NCI-H2081 (cell line): ENCODE measurements around the gene ANKIB1.
"Not testable (repeated sequence)": the region's sequence is repeated elsewhere in the genome, so short reads cannot be mapped to it uniquely, and the experiment has no call there.

Experiments used
- DNase-seq, 2 experiments: peaks; one replicate each; lab custom pipeline; 2025; lab: John Stamatoyannopoulos, UW

Gene ANKIB1

DNA sequence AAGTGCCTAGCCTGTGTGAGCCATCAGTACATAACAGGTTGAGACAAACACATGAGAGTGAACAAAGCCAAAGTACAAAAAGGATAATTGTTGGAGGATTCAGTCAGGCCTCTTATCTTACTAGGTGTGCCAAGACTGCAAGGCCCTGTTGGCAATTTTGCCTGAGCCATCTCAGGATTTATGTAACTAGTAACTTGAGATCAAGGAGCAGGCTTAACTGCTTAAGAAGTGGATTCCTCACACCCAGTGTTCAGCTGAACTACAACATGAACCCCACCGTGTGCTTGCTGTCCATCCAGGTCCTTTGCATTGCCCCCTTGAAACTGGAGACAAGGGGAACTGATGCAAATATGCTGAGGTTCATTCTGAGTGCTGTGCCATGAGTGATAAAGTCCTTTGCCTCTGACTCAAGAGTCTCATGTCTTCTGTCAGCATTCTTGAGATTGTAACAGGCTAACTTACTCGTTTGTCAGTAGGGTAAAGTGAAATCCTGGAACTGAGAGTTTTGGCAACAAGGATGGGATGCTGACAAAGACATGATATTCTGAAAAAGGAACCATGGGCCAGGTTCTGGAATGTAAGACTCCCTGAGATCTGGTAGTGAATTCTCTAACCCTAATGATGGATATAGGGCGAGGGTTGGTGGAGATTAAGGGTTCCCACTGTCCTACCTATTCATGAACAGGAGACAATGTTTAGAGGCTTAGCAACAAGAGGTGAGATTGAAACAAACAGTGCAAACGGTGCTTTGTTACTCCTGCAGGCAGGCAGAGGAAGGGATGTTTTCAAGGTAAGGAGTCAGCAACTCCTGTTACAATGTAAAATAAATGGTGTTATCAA is 157.4 kb downstream of the ANKIB1 start:
- no peak for DNase-seq

DNA sequence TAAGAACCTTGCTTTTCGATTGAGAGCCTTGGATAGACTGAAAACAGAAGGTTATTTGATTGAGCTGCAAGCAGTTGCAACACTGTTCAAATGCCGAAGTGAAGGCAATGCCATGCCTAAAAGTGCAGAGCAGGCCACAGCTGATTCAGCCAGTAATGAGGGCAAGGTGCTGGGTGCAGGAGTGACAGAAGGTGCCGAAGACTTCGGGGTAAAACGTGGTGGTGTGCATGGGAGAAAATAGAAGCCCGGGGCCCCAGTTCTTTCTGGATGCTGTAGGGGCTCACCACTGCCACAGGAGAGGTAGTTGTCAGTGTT is 157.9 kb downstream of the ANKIB1 start:
- DNase-seq = no peak

DNA sequence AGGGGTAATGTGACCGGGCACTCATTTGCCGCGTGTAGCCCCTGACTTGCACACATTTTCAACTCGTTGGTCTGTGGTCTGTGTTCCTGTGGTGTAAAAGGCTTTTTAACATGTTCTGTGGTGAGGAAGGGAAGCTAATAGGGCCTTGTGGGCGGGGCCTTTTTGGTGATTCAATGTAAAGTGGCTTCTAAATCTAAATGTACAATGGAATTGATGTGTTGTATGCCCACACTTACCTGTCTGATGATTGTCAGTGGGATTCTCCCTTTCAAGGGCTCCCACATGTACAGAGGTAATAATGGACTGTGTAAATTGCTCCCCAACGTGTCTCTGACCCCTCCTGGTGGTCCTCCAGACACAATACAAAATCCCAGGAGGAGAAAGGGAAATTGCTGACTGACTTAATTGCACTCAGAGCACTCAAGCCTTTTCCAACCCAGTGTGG is 158.4 kb downstream of the ANKIB1 start:
- no peak for DNase-seq

DNA sequence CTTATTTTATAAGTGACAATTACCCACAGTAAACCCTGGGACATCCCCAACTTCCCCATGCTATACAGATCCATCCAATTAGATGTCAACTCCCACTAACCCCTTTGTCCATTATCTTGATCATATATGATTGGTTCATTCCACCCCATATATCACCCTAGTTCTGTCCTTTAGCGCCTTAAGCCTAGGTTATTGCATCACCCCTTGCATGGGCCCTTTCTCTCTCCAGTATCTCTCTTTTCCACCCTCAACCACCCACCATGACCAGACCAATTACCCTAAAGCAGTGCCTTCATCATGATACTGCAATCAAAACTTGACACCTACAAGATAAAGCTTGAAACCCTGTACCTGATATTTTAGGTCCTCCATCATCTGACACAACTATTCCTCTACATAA is 163.6 kb downstream of the ANKIB1 start:
- DNase-seq = no peak

DNA sequence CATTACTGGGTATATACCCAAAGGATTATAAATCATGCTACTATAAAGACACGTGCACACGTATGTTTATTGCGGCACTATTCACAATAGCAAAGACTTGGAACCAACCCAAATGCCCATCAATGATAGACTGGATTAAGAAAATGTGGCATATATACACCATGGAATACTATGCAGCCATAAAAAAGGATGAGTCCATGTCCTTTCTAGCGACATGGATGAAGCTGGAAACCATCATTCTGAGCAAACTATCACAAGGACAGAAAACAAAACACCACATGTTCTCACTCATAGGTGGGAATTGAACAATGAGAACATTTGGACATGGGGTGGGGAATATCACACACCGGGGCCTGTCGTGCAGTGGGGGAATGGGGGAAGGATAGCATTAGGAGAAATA is 164.4 kb downstream of the ANKIB1 start:
- not testable (repeated sequence) for DNase-seq

DNA sequence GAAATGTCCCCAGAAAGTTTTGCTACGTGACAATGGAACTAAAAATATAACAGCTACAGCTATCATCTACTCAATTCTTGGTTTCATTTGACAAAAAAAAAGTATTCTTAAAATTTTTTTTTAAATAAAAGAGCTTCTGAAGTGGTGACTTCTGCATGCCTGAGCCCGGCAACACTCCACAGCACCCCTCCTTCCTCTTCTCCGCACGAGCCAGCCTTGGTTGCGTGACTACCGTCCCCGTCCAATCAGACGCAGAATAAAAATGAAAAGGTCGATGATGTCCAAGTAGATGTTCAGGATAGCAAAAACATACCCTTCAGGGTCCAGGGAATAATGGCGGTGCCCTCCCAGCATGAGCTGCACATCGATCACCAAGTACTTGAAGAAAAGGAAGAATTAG is 167.0 kb downstream of the ANKIB1 start:
- DNase-seq = no peak

DNA sequence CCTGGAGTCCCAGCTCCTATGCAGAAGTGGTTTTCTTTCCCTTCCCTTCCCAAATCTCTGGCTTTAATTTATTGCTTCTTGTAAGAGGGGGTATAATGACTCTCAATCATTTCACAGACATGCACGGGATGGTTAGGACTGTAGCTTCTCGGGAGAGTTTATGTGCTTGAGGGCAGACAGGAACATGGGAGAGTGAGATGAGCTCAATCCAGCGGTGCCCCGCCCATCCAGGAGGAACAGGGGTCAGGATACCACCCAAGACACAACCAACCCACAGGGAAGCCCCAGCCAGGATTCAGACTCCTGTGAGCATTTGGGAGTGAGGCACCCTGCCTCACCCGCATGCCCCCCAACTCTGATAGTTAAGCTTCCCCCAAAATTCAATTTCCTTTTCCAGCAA is 167.8 kb downstream of the ANKIB1 start:
- no peak for DNase-seq

DNA sequence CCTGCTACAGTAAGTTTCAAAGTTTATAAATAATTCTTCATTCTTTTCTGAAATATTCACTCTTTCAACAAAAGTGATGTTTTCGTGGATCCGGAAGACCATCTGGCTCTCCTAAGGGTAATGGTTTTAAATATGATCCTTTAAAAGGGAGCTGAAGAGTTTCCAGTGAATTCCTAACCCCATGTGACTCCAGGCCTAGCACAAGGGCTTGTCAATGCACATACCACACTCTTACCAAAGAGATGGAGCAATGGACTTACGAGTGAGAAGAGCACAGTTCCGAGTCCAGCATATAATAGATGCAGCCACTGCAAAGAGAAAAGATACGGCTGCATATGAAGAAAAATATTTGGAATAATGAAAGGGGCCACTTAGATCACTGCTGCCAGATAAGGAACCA is 169.5 kb downstream of the ANKIB1 start:
- DNase-seq = no peak

DNA sequence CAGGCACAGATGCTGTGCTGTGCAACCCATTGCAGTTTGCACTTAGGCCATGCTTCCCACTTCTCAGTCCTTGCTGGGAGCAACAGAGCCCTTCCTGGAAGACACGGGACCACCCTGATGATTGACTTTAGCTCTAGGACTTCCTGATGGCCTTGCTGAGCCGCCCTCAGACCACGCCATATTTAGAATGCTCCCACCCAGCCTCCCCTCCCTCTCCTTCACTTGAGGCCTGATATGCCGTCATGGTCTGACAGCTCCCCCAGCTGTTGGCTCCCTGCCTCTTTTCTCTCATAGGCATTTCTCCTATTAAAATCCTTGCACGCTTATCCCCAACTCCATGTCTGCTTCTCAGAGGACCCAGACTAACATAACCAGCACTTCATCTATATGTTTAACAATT is 172.1 kb downstream of the ANKIB1 start:
- peak in 1 of 2 experiments; percentile 9 for DNase-seq

DNA sequence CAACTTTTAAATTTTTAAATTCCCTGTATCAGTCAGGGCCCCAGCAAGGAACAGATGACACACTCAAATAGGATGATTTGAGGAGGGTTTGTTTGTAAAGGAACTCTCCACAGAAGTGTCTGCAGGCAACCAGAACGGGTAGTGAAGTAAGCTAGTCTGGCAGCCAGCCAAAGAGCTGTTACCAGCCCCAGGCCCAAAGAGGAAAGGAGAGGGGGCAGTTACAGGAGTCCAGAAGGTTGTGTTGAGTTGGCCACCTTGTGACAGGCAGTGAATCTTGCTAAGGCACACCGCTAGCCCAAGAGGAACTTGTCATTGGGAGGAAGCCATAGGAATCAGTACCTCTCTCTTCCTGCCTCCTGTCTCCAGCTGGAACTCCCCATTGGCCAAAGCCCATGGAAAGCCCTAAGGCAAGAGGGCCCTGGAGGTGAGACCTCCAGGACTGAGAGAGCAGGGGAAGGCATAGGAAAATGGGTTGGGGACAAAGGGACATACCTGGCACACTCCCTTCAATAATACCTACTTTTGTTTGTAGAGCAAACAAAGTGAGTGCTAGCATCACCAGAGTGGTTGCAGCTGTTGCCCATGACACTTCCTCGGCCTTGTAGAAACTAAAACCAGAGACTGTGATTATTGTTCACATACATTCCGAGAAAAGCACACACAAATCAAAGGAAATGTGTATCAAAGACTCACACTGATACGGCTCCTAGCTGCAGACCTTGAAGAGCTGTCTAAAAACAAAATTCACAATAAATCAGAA is 176.1 kb downstream of the ANKIB1 start:
- peak; percentile 69 to 87 for DNase-seq

DNA sequence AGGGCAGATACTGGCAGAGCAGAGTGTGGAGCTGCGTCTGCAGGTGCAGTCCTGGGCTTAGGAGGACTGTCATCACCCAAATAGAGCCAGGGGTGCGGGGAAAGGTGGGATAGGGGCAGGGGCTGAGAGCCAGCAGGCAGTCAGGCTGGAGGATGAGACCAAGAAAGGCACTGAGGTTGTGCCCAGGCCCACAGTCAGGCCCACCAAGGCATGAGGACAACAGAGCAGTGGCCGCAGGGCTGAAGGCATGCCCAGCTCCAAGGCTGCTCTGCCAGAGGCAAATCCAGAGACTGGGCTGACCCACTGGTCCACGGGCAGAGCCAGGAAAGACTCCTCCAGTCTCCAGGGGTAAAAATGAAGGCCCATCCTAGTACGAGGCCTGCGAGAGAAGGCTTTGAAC is 177.2 kb downstream of the ANKIB1 start:
- DNase-seq = no peak

DNA sequence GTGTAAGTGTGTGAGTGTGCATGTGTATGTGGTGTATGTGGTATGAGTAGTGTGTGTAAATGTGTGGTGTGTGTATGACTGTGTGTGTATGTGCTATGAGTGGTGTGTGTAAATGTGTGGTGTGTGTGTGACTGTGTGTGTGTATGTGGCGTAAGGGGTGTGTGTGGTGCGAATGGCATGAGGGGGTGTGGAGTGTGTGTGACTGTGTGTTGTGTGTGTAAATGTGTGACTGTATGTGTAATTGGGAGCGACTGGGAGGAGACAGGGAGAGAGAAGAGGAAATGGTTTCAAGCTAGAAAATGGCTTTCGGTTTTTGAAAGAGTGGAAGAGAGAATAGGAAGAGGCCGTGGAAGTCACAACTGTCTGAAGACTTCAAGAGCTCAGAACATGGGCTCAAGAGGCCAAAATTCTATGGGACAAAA is 177.9 kb downstream of the ANKIB1 start:
- no peak for DNase-seq

DNA sequence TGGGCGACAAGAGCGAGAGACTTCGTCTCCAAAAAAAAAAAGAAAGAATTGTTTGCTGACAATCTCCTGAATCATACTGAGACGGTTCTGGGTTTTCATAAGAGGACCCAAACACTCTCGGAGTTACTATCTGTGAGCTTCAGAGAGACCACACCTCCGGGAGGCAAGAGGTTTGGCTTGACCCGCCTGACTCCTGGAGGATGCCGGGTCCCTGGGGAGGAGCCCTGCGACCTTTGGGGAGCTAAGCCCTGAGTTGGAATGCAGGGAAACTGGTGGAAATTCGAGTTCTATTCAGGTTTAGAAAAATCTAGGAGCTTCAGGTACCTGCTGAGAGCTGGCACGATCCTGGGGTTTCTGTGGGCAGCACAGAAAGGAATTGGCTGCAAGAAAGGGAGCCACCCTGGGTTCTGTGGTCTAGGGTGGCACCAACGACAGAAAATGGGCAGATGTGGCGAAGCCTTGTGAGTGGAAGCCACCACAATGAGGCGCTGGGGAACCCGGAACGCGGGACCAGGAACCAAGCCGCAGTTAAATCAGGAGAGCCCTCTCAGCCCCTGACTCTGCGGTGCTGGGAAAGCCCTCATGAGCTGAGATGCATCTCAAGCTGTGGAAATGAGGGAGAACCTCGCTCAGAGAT is 179.7 kb downstream of the ANKIB1 start:
- no peak for DNase-seq

DNA sequence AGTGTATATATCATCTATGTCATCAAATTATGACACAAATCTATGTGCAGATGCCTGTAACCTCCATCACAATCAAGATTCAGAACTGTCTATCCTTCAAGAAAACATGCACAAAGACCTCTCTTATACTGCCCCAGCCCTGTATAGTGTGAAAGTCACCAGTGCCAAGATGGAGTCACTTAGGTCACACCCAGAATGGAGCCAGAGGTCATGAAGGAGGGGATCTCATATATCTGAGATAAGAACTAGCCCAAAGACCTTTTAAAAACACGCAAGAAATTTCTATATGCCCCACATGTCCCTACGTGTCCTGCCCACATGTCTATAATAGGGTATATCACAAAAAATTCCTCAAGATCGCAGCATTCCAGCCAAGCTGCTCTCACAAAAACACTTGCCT is 181.4 kb downstream of the ANKIB1 start:
- no peak for DNase-seq

DNA sequence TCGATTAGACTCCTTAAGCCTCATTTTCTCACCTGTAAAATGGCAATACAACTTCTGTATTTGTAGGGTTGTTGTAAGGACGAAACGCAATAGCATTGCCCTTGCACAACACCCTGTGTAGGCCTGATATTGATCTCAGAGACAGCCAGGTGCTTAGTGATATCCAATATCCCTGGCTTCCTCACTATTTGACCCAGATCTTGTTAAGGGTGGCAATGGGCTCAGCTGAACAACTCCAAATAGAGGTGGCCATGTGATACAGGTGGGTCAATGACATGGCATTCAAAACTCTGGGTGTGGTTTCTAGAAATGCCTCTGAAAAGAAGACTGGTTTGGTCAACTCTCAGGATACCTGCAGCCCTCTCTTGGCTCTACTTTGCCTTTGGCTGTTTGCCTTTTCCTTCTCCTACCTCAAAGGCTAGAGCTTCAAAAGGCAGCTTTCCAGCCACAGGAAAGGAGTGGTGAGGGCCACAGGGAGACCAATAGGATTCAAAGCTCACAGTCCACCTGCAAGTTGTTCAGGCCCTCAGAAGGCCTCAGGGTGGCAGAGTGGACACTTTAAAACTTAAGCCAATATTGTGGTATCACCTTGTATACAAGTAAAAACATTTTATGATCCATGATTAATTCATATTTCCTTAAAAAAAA is 186.6 kb downstream of the ANKIB1 start:
- no peak for DNase-seq

DNA sequence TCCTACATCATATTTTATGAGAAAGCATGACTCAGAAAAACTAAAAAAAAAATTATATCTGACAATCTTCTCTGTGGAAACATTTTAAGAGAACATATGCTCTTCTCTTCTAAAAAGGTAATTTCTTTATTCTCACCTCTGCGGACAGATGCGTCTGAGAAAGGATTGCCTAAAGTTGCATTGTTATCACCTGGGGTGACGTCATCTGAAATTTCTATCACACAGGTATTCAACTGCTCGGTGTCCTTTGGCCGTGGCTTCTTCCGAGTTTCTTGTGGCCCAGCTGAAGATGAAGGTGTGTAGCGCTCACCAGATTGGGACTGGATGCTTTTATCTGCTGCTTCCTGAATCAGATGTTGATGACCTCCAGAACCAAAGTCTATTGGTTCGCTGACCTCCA is 187.2 kb downstream of the ANKIB1 start:
- DNase-seq = no peak

DNA sequence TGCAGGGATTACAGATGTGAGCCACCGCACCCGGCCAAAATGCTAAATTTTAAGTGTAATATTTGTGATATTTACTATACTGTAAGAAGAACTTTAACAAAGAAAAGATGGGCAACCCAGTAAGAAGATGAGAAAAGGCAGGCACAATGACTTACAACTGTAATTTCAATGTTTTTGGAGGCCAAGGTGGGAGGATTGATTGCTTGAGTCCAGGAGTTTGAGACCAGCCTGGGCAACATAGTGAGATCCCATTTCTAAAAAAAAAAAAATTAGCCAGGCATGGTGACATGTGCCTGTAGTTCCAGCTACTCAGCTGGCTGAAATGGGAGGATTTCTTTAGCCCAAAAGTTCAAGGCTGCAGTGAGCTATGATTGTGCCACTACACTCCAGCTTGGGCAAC is 189.8 kb downstream of the ANKIB1 start:
- no peak for DNase-seq

DNA sequence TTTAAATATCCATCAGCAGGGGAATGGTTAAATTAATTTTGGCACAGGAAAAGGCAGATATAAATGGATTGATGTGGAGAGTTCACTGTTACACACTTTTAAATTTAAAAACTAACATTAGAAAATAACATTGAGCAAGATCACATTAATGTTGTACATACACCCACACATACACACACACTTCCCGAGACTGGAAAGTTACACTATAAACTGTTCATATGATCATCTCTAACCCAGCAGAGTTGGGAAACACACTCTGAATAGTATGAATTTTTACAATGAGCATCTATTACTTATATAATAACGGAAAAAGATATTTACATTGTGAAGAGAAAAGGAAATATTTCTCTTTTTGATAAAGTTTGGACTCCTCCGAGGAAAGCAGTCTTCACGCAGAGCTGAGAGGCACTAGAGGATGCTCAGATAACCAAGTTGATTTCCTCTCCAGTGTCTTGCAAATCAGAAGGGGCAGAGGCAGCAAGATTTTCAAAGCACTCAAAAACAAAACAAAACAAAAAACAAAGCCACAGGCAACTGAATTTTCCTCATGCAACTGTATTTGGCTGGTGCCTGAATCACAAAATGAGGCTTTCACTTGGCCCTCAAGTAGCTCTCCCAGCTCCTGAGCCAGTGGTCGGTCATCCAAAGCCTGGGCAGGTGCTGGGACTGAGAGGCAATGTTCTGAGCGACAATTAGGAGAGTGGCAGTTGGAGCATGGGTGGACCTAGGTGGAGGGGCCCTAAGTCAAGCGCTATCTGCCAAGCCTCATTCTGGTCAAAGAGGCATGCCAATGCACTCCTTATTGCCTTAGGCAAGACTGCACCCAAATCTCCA is 191.1 kb downstream of the ANKIB1 start:
- DNase-seq = no peak

DNA sequence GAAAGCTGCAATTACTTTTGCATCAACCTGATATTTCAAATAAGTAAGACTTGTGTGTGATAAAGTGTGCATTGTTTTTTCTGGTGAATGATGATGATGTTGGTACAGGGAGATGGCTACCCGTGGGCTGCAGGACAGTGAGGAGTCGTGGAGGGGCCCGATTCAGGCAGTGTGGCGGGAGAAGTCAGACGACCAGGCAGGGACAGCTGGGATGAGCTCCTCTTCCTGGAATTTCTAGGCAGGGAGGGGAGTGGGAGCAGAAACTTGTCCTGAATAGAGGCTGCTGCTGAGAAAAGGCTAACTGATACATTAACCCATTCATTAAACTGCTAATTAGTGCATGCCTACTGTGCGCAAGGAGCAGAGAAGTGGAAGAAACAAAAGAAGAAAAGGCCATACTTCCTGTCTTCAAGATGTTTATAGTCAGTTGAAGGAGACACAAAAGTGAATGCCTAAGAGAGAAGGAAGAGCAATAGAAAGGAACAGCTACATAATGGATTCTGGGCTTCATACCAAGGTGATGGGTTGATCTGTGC is 192.2 kb downstream of the ANKIB1 start:
- DNase-seq = no peak

DNA sequence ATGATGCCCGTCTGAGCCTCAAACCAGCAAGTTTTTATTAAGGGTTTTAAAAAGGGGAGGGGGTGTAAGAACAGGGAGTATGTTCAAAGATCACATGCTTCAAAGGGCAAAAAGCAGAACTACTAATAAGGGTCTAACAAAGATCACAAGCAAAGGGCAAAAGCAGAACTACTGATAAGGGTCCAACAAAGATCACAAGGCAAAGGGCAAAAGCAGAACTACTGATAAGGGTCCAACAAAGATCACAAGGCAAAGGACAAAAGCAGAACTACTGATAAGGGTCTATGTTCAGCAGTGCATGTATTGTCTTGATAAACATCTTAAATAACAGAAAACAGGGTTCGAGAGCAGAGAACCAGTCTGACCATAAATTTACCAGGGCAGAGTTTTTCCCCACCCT is 196.9 kb downstream of the ANKIB1 start:
- DNase-seq = not testable (repeated sequence)

DNA sequence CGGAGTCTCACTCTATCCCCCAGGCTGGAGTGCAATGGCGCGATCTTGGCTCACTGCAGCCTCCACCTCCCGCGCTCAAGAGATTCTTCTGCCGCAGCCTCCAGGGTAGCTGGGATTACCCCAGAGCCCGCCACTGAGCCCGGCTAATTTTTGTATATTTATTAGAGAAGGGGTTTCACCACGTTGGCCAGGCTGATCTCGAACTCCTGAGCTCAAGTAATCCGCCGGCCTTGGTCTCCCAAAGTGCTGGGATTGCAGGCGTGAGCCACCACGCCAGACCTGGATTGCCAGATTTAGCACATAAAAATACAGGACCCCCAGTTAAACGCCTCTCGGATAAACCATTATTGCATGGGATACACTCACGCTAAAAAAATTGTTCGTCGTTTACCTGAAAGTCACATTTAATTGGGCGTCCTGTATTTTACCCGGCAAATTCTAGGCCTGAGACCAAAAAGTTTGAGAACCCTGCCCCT is 201.1 kb downstream of the ANKIB1 start:
- DNase-seq = no peak
